Tibial nerve (tissue), 3 donors: ENCODE measurements around the gene ARF3.

Experiments
- POLR2A ChIP-seq, 2 donors: fragments of 450-650 bp; IDR thresholded peaks; one replicate each; pipeline ENCODE4 v1.6.1; 2017; ENCODE audit warnings: antibody characterized with exemption in 2 of 2, mild to moderate bottlenecking in 2 of 2, moderate library complexity in 2 of 2
- TF ChIP-seq, protein P1 (sequence below), 5 experiments: fragments of 200-600 bp in 3 of 5; fragments of 450-650 bp in 2 of 5; sonication (generic) in 3 of 5; IDR thresholded peaks; one replicate each; pipeline ENCODE4 v1.5.1; 2016 to 2019; ENCODE audit warnings: antibody characterized with exemption in 5 of 5, mild to moderate bottlenecking in 3 of 5, moderate library complexity in 2 of 5

DNA sequence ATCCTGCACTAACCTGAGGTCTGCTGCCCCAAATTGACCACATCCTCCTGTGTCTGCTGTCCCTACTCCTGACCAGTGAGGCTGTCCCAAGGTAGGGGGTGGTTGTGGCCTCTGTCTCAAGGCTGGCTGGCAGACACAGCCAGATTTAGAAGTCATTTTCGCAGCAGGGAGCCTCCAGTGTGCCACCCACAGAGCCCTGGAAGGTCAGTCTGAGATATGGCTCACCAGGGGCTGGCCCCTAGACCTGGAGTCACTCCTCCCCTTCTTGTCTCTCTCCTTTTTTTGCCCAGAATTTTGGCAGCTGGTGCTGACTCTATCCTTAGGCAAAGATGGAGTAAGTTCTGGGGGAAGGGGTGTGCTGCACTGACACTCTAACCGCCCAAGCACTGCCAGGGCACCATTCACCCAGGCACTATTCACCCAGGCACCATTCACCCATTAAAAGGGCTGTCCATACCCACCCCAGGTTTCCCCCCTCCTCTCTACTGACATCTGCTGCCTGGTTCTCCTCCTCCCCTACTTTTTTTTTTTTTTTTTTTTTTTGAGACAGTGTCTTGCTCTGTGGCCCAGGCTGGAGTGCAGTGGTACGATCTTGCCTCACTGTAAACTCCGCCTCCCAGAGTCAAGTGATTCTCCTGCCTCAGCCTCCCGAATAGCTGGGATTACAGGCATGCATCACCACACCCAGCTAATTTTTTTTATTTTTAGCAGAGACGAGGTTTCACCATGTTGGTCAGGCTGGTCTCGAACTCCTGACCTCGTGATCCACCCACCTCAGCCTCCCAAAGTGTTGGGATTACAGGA lies 34.2 kb upstream of the ARF3 start:
- TF ChIP-seq, protein P1, sequence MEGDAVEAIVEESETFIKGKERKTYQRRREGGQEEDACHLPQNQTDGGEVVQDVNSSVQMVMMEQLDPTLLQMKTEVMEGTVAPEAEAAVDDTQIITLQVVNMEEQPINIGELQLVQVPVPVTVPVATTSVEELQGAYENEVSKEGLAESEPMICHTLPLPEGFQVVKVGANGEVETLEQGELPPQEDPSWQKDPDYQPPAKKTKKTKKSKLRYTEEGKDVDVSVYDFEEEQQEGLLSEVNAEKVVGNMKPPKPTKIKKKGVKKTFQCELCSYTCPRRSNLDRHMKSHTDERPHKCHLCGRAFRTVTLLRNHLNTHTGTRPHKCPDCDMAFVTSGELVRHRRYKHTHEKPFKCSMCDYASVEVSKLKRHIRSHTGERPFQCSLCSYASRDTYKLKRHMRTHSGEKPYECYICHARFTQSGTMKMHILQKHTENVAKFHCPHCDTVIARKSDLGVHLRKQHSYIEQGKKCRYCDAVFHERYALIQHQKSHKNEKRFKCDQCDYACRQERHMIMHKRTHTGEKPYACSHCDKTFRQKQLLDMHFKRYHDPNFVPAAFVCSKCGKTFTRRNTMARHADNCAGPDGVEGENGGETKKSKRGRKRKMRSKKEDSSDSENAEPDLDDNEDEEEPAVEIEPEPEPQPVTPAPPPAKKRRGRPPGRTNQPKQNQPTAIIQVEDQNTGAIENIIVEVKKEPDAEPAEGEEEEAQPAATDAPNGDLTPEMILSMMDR (IDR thresholded peaks at IDR 0.05), result no peak
- no peak for TF ChIP-seq POLR2A (IDR thresholded peaks at IDR 0.05)
